Measurements from ENCODE around the gene ELFN2. TPM values are rescaled to one million over a fixed set of nuclear protein-coding genes. Genes with fewer than 3 reads are reported as not detected.

Gene ELFN2
- total and polyA plus RNA-seq, 2 donors (not counting 3 experiments of a cell fraction or from before 2014, with no cell fraction given) = 0.41 to 1.3 TPM

- Histone ChIP-seq H3K4me3 (replicated peaks in 1 of 3; ENCODE audit: insufficient read depth in 1 of 3, low read depth in 1 of 3, low read length in 3 of 3) (no peak overlapping the region), H3K36me3 (ENCODE audit: control insufficient read depth in 2 of 2, extremely low read depth in 1 of 2, insufficient read depth in 2 of 2, low read length in 2 of 2) (no peaks in the 10 kb centered on the region), H3K9me3 (replicated peaks; ENCODE audit: control insufficient read depth, insufficient read depth, low read length) (peaks cover 6% of the 10 kb centered on the region), H2AFZ (ENCODE audit: low read depth, low read length) (no peak overlapping the region), H3K79me2 (ENCODE audit: control insufficient read depth, insufficient read depth, low read length) (no peaks in the 10 kb centered on the region), H3K4me2 (ENCODE audit: insufficient read depth, low read length) (no peak overlapping the region), H3K4me1 (ENCODE audit: control insufficient read depth, extremely low read depth, insufficient read depth, low read length) (peaks cover 24% of the 10 kb centered on the region), H3K9me1 (replicated peaks; ENCODE audit: control insufficient read depth, extremely low read depth, insufficient read depth, low read length) (no peaks in the 10 kb centered on the region), H4K20me1 (replicated peaks; ENCODE audit: control insufficient read depth, extremely low read depth, insufficient read depth, low read length) (no peaks in the 10 kb centered on the region), H3K27ac (ENCODE audit: insufficient read depth, low read depth, low read length) (peak overlapping the region; percentile 91), H3K27me3 (ENCODE audit: control insufficient read depth in 2 of 2, insufficient read depth in 2 of 2, low read length in 2 of 2) (peaks cover 0 to 5% of the 10 kb centered on the region in 2 experiments), H3K9ac (replicated peaks; ENCODE audit: extremely low read depth, insufficient read depth, low read length) (no peak overlapping the region)
- ChIA-PET CTCF (interaction anchor here (0.7 to 5.0 kb wide), 9 partner anchors 10 to 172 kb away, joined by 3 to 75 read pairs (median 4); no protein-coding TSS in a partner anchor), POLR2A (interaction anchor here (1.2 kb wide), 1 partner anchor 24 kb away, joined by 6 read pairs; no protein-coding TSS in a partner anchor)
- dilution Hi-C loops (cut with MboI; ENCODE audit: extremely low pct_ligation_motif_present, low sequenced_read_pairs) = no loop called here
- FAIRE-seq (no peak), DNase-seq (ENCODE audit: low read depth, low spot score) (no peak)
- no TSS peak for BruUV-seq (replicated peaks)
- TF ChIP-seq POLR2AphosphoS5 (IDR thresholded peaks at IDR 0.05; ENCODE audit: insufficient read depth, low read depth, low read length) = no peak
- no peak for TF ChIP-seq CTCF (IDR thresholded peaks at IDR 0.05; ENCODE audit: extremely low read depth in 1 of 2, insufficient read depth in 1 of 2, low read depth in 1 of 2, low read length in 2 of 2)
- TF ChIP-seq JUN (IDR thresholded peaks at IDR 0.05; ENCODE audit: borderline replicate concordance, insufficient read depth, insufficient read length, low read depth) = no peak
- TF ChIP-seq FOS (IDR thresholded peaks at IDR 0.05; ENCODE audit: borderline replicate concordance, insufficient read depth, low read length) = no peak
- TF ChIP-seq GATA2 (IDR thresholded peaks at IDR 0.05; ENCODE audit: insufficient read depth, insufficient read length, low read depth, low read length) = no peak
- TF ChIP-seq MAX (IDR thresholded peaks at IDR 0.05; ENCODE audit: insufficient read depth, insufficient read length) = no peak
- TF ChIP-seq MYC (IDR thresholded peaks at IDR 0.05; ENCODE audit: low read depth, low read length) = no peak
- no peak for TF ChIP-seq POLR2A (IDR thresholded peaks at IDR 0.05; ENCODE audit: low read depth, low read length)
- TF ChIP-seq EZH2 (IDR thresholded peaks at IDR 0.05; ENCODE audit: borderline replicate concordance, low read depth, low read length, severe bottlenecking) = no peak
- intact Hi-C loops (cut with micrococcal nuclease) = no loop called here
Observed at GRCh38 chr22:37430941-37431340, 3.7 kb upstream of the ELFN2 start.

Data from endothelial cell of umbilical vein (primary cell).